ENCODE measurements around the gene NTSR1.

NTSR1 gene

DNA sequence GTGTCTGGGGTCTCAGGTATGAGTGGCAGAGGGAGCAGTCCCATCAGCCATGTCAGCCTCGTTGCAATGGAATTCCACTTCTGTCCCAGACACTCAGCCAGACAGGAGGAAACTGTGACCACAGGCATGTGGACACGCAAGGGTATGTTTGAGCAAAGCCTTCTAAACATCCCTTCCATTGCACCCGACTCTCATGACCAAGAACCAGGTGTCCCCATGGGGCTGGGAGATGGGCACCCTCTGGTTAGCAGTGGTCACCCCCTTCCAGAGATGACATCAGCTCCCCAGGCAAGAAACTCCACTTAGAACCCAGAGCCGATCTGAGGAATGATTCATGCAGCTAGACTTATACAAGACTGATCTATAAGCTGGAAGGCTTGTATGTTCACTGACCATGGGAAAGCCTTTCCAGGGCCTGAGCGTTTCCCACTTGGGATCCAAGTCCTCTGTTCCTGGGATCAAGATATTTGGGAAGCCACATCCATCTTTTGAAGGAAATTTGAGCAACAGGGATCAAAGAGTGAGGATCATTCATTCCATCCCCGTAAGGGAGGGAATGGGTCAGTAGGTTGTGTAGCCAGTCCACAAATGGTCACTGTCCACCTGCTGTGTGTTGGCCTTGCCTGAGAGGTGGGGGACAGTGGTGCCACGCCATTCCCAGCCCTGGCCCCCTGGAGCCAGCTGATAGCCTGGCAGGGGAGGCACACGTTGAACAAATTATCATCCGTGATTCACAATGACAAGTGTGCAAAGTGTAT lies 83.7 kb downstream of the NTSR1 start:
- no peak for DNase-seq

DNA sequence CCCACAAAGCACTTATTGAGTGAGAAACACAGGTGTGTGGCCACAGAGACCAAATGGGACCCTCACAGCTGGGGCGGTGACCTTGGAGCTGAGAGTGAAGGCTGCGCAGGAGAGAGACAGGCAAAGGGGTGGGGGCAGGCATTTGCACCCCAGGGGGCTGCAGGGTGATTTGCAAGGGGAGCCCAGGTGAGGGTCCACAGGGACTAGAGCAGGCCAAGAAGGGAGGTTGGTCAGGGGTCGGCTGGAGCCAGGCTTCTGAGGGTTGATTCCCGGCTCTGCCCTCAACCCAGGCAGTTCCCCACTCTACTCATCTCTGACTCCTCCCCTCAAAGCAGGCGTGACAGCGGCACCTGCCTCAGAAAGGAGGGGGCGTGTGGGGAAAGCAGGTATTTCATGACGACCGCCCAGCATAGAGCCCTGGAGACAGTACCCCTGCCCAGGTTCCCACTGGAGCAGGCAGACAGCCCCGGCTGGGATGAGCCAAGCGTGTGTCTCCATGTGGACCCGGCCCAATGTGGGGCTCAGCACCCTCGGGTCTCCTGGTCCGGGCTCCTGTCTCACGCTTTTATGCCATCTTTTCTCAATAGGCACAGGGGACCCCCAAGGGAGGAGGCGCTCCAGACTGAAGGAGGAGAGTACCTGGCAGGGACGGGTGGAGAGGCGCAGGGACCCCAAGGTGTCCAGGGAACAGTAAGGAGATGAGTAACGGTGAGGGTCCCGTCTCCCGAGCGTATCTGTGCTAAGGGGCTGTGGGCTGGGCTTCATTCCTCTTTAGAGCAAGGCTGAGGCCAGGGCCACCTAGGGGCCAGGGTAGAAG lies 84.5 kb downstream of the NTSR1 start:
- no peak for DNase-seq

DNA sequence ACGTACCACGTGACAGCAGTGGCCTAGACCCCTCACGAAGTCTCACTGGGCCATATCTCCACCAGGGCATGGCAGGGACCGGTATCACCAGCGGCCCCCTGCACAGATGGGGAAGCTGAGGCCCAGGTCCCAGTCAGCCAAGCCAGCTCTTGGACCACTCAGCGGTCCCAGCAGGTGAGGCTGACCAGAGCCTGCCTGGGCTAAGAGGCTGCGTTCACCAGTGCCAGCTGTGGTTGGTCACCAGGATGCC lies 85.0 kb downstream of the NTSR1 start:
- no peak for DNase-seq

DNA sequence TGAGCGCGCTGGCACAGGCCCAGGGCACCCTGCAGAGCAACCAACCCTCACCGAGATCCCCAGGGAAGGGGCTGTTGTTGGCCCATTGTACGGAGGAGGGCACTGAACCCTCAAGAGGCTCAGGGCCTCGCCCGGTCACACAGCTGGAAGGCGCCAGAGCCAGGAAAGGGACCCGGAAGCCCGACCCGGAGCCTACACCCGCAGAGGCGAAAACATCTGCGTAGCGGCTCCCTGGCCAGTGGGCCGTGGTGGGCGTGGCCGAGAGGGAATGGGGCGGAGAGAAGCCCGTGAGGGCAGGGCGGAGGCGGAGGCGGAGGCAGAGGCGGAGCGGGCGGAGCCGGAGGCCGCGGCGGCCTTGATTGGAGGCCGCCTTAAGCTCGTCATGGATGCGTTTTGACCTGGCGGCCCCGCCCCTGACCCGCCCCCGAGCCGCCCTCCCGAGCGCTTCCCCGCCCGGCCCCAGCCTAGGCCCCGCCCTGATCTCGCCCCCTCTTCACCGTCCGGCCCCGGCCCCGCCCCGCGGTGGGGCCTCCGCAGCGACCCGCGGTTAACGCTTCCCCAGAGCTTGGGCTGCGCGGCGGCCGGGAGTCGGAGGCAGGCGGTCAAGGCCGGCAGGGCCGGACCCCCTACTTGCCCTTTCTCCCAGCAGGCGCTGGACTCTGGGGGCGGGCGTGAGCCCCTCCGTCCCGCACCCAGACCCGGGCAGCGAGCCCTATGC lies 85.5 kb downstream of the NTSR1 start:
- DNase-seq = peak; percentile 94

DNA sequence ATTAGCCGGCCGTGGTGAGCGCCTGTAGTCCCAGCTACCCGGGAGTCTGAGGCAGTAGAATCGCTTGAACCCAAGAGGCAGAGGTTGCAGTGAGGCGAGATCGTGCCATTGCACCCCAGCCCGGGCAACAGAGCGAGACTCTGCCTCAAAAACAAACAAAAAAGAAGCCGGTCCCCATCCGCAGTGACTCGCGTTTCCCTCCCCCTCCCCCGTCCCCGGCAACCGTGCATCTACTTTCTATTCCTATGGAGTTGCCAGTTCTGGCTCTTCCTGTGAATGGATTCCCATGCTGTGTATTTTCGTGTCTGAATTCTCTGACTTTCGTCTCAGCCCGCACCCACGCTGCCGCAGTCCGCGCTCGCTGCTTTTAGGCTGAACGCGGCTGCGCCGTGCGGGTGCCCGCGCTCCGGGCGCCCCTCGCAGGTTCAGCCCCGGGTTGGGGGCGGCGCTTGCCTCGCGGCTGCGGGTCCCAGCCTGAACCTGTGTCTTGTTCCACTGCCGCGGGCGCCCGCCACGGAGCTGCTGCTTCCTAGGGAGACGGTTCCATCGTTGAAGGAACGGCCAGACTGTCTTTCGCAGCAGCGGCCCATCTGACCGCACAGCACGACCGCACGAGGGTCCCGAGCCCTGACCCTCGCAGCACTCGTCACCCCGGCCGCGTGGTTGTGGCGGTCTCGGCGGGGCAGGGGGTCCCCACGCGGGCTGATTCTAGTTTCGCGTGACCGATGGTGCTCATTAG lies 86.6 kb downstream of the NTSR1 start:
- peak; percentile 58 for DNase-seq

GRCh38 chr20:62796699-62797491 lies 88.3 kb downstream of the NTSR1 start:
- no peak for DNase-seq

- no peak for DNase-seq
Observed at GRCh38 chr20:62797671-62798532, 89.3 kb downstream of the NTSR1 start.

DNA sequence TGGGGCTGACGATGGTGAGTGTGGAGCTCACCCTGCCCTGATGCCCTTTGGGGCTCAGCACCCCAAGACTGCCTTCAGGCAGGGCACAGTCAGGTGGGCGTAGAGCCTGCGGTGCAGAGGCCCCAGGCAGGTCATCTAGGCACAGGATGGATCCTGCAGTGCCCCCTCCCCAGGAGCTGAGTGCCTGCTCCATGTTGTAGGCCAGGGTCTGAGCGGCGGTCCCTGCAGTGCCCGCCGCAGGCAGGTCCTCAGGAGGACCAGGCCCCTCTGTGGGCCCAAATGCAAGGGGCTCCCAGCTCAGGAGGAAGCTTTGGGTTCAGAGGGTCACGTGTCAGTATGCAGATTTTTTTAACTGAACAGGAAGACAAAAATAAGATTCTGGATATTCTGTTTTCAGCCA lies 90.4 kb downstream of the NTSR1 start:
- no peak for DNase-seq

GRCh38 chr20:62799459-62799858 lies 90.8 kb downstream of the NTSR1 start:
- DNase-seq = no peak

- no peak for DNase-seq
Observed at GRCh38 chr20:62799873-62800272, 91.2 kb downstream of the NTSR1 start.

- no peak for DNase-seq
Observed at GRCh38 chr20:62800314-62801259, 92.0 kb downstream of the NTSR1 start.

DNA sequence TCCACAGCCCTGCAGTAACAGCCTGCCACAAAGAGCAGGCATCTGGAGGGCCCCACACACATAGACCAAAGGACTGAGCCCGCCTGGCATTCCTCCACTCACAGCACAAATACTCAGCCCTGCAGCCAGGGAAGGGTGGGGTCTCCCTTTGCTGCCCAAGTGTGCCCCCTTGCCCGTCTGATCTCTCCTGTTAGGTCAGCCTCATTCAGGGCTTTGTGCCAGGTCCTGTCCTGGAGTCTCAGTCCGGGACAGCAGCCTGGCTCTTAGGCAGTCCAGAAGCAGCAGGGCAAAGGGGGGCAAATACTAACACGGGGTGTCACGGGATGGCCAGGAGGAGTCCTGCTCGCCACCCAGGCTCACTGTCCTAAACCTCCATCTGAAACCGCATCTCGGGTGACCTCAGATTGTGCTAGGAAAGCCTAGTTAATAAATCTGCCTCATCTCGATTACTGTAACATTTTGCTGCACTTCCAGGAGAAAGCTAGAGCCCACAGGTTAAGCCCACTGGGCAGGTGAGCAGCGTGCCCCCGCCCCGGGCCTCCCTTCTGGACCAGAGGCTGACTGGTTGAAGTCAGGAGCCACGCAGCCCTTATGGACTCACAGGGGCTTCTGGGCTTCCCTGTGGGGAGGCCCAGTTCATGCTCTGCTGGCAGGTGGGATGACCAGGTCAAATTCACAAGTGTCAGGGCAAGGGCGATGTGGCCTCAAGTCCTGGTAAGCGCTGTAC lies 92.8 kb downstream of the NTSR1 start:
- no peak for DNase-seq

GRCh38 chr20:62802026-62802712 lies 93.5 kb downstream of the NTSR1 start:
- no peak for DNase-seq

DNA sequence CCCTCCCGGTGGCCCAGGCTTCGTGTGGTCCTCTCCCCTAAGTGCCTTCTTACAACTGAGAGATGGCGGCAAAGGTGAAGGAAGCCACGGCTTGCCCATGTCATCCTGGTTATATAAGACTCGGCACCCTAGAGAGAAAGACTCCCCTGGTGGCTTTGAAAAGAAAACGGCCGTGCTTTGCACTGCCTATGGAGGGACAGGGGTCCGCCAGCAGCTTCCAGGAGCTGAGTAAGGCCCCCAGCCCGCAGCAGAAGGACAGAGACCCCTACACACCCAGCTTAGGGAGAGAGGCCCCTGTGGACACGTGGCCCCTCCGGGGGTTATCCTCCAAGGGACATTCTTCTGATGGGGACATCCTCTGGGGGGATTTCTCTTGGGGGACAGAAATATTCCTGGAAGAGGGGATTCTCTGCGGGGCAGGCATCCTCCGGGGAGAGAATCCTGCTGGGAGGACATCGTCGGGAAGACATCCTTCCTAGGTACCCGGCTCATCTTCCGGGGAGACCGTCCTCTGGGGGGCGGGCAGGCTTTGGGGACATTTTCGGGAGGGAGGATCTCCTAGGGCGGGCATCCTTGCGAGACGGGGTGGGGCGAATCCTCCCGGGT lies 95.5 kb downstream of the NTSR1 start:
- DNase-seq = no peak

DNA sequence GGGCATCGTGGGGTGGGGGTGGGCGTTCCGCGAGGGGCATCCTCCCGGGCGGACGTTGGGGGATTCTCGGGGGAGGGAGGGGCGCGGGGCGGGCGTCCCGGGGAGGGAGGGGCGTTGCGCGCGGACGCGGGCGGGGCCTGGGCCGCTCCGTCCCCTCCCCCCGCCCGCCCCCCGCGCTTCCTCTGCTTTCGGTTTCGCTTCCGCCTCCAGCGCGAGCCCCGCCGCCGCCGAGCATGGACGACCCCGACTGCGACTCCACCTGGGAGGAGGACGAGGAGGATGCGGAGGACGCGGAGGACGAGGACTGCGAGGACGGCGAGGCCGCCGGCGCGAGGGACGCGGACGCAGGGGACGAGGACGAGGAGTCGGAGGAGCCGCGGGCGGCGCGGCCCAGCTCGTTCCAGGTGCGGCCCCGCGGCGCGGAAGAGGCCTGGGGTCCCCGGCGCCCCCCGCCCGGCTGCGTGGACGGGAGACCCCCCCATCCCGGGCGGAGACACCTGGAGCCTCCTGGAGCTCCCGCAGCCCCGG lies 96.1 kb downstream of the NTSR1 start, which contains the start of gene OGFR:
Gene OGFR, plus strand, starts transcription at position 209 of the 528 bp plus-strand sequence. Its CDS starts 25 bp downstream, at position 234.
- DNase-seq = no peak

DNA sequence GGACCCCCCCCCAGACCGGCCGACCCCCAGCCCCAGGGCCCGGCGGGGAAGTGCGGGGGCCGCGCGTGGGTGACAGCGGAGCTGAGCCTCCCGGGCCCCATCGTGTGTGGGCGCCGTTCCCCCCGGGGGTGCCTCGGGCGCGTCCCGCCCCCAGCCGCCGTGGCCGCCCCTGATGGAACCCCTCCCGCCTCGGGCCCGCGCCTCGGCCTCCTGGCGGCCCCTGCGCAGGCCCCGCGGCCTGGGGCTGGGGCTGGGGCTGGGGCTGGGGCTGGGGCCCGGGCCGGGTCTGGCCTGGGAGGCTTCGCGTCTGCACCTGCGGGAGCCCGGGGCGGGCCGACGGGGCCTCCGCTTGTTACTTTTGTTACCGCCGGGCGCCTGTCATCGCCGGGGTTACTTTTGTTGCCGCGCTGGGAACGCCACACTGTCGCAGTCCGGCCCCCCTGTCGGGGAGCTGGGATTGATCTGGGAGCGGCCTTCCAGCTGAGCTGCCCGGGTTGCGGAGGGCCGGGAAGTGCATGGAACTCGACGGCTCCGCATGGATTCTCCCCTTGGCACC lies 96.6 kb downstream of the NTSR1 start:
- no peak for DNase-seq

DNA sequence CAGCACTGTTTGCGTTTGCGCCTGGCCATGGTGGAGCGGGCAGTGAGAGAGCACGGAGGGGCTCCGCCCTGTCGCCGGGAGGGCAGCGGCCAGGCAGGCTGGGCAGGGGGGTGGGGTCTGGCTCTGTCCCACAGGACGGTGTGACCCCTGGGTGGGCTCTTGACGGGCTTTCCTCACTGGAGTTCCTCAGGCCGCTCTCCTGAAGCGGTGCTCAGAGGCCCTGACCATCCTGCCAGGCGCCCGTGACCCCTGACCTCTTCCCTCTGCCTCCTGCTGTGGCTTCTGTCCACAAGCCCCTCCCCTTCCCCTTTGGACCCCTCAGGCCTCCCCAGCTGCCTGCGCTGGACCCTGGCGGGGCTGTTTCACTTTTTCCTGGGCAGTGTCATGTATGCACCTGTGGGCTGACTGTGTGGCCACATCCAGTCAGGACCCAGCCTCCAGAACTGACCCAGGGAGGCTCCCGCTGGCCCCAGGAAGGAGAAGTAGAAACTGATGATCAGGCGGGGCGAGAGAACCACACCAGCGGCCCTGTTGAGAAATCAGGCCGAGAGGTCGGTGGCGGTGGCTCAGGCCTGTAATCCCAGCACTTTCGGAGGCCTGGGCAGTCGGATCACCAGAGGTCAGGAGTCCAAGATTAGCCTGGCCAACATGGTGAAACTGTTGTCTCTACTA lies 97.2 kb downstream of the NTSR1 start:
- no peak for DNase-seq
